ENCODE measurements around the gene ZNF385D.

The ZNF385D gene

GRCh38 chr3:21587894-21588293 lies 163.1 kb downstream of the ZNF385D start:
- no peak for DNase-seq

- DNase-seq, result no peak
Observed at GRCh38 chr3:21585216-21585740, 165.7 kb downstream of the ZNF385D start.

DNA sequence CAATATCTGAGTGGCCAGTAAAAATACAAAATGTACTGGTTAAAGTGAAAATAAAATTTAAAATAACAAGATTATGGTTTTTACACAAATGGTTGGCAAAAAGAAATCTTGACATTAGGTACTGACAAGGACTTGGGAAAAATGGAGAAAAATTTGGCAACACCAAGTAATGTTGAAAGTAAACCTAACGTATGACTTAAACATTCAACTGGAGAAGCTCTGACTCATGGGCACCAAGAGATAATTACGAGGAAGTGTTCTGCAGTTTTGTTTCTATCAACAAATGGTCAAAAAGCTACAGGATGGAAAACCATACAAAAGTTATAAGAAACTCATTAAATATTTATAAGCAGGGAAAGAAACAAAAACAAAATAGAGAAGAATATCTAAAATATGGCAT lies 177.7 kb downstream of the ZNF385D start:
- DNase-seq, result no peak

- DNase-seq, result no peak
Observed at GRCh38 chr3:21564531-21564930, 186.5 kb downstream of the ZNF385D start.

GRCh38 chr3:21562243-21562642 lies 188.8 kb downstream of the ZNF385D start:
- DNase-seq, result no peak

DNA sequence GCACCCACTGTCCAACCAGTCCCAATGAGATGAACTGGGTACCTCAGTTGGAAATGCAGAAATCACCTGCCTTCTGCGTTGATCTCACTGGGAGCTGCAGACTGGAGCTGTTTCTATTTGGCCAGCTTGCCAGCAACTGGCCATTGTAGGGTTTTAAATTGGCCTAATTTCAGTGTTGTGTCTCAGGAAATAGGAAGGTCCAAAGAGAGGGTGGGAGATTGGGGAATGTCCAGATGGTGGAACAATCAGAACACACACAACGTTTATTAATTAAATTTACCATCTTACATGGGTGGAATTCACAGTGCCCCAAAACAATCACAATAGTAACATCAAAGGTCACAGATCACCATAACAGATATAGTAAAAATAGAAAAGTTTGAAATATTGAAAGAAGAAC lies 189.5 kb downstream of the ZNF385D start:
- no peak for DNase-seq

DNA sequence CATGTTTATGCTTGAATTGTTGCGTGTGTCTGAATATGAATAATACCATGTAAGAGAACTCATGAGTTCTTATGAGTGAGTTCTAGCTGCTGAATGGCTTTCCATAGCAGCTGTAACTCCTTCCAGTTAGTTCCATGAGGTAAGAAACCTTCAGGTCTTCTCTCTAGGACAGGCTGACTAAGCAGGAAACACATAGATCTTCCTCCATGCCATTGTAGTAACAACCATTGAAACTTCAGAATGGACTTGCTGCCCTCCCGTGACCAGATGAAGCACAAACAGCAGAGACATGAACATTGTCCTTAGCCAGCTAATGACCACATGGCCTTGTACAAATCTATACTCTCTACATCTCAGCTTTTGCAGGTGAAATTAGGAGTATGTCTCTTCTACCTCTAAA lies 200.0 kb downstream of the ZNF385D start:
- DNase-seq, result no peak

- DNase-seq, result no peak
Observed at GRCh38 chr3:21544076-21544462, 206.9 kb downstream of the ZNF385D start.

GRCh38 chr3:21543380-21544075 lies 207.5 kb downstream of the ZNF385D start:
- no peak for DNase-seq

DNA sequence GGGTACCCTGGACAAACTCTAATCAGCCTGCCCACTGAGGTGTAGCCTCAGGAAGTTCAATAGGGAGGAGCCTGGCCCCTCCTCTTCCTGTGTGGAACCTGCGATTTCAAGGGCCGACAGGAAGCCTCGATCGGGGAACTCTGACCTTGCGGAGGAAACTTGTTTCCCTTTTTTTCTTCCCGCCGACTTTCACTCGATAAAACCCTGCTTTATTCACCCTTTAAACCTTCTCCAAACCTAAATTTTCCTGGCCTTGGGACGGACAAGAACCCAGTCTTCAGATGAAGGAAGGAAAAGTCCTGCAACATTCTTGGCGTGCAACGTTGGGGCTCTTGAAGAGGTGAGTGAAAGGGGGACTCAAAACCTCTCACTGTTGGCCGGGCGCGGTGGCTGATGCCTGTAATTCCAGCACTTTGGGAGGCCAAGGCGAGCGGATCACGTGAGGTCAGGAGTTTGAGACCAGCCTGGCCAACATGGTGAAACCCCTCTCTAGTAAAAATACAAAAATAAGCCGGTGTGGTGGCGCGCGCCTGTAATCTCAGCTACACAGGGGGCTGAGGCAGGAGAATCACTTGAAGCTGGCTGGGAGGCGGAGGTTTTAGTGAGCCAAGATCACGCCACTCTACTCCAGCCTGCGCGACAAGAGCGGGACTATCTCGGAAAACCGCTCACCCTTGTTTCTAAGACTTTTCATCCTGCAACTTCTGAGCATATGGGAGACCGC lies 208.2 kb downstream of the ZNF385D start:
- DNase-seq, result no peak

DNA sequence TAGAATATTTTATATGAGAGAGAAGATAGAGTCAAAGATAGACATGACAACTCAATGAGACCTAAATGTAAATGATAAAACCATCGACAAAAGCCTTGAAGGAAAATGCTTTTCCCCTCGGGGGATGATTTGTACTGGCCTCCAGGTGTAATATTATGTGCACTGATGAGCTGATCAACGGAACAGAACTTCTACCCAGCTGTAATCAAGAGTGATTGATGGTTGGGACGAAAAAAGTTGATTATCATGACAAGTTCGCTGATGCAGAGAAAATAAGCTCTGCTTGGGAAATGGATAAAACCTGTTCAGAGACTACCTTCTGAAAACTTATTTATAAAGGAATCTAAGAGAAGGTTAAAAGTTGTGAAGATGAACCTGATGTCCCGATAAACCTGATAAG lies 210.7 kb downstream of the ZNF385D start:
- no peak for DNase-seq

- no peak for DNase-seq
Observed at GRCh38 chr3:21534462-21534861, 216.5 kb downstream of the ZNF385D start.

DNA sequence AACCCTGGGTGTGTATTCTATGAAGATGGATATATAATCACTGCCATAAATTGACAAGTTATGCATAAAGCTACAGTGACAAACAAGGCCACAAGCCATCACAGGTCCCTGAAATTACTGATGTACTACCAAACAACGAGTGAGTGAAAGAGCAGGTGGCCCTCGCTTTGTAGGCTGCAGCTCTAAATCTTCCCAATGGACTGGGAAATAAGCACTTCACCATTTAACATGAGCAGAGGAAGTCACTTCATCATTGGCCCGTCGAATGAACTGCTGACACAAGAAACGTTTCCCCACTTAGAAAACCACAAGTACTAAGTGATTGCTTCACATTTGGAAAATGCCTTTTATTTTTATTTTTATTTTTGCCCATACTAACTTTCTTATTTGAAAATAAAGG lies 218.0 kb downstream of the ZNF385D start:
- no peak for DNase-seq

DNA sequence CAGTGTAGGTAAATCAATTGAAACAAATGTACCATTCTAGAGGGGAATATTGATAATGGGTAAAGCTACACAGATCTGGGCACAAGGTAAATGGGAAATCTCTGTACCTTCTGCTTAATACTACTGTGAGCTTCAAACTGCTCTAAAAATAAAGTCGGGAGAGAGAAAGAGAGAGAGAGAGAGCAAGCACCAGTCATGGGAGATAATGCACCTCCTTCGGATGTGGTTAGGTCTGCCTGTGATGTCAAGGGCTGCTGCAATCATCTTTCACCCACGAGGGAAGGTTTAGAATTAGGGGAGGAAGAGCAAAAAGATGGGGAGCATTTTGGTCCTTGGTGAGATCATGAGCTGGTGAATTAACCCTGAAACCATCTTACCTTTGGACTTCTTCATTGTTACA lies 219.1 kb downstream of the ZNF385D start:
- no peak for DNase-seq

DNA sequence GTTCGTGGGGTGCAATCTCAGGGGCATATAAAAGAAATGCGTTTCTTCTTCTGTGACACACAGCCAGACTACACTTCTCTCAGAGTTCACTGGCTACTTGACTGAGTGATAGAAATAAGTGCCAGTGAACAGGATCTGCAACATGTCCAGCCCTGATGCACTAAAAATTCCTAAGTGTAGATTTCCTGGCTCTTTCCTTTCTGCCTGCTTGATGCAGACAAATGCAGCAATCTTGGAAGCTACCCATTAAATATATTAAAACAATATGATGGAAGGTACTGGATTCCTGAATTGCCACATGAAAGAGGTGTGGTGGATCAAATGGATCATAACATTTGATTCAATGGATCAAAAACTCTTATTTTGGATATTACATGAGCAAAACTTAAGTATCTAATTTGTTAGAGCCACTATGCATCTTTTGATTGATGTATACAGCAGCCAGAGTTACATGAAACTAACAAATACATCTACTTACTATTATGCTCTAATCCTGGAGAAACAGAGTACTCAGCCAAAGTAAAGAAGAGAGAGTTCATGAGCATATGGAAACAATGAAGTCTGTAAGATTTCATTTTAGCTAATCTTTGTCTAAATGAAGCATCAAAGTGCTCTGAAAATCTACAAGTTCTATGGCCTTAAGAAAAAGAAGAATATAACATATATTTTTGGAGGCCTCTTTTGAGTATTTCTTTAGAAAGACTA lies 222.6 kb downstream of the ZNF385D start:
- no peak for DNase-seq

DNA sequence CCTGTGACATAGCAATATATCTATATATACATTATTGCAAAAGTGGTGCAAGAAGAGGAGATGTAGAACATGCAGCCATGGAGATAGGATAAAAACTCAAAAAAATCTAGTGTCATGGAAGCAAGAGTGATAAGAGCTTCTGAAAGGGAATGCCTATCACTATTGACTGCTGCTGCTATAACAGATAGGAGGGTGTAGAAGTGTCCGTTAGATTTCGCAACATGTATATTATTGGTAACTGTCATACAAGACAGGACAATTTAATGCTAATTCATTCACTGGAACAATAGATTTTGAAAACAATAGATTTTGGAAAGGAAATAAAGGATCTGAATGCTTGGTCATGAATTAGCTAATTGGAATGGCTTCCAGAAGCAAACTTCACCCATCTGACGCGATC lies 224.5 kb downstream of the ZNF385D start:
- DNase-seq, result no peak

DNA sequence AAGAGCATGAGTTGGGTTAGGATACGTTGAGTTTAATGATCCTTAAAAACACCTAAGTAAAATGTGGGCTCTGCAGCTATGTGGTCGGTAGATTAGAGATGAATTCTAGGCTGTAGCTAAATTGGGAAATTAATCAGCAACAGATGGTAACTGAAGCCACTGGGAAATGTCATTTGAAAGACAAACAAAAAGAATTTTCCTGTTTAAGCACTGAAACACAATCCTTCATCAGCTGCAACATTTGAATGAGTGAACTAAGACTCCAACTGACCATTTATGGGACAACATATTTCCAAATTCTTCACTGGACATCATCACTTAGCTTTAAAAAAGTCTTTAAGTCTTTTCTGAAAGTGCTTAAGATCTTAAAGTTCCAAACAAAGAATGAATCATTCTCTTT lies 226.9 kb downstream of the ZNF385D start:
- no peak for DNase-seq

DNA sequence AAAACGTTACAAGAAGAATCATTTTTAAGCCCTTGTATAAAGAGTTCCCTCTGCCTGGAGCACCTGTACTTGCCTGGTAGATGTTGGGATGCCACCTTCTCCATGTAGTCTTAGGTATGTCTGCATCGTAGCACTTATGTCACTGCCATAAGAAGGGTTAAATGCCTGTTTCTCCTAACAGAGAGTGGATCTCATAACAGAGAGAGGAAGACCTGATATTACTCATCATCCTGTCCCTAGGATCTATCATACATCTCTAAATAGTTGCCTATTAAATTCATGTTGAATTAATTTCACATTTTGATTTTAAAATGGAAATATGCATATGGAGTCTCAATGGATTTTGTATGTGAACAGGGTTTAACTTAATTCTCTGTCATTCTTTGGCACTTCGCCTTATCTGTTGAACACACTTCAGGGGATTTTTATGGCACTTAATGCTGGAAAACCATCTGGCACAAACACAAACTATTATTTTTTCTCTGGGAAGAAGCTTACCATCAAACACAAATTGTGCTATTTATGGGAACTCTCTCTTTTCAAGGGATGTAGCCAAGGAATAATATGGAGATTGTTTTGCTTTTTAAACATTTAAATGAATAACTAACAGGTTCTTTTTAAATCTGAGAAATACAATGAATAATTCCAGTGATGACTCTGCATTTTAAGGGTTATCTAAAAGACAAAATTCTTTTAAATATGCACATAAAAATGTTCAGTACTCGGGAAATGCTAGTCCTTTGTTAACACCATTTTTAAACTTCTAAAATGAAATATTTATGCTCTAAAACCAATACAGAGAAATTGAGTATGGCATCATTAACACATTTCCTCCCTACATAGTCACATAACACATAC lies 230.7 kb downstream of the ZNF385D start:
- DNase-seq, result no peak

DNA sequence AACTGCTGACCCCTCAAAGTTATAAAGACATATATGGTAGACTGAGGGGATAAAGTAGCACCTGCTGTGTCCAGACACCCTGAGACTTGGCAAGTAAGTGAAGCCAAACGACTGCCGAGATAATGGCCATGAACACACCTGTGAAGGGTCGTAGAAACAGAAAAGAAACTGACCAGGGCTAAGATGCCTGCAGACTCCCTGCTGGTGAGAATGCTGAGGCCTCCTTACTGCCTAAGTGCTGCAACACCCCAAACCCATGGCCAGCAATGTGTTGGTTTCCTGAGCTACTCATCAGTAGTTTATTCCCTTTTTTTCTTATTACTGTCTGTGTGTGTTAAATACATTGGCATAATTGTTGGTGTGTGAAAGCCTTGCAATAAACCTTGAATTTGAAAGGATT lies 233.8 kb downstream of the ZNF385D start:
- DNase-seq, result no peak

- DNase-seq, result no peak
Observed at GRCh38 chr3:21515417-21515816, 235.6 kb downstream of the ZNF385D start.

GRCh38 chr3:21509731-21510470 lies 241.1 kb downstream of the ZNF385D start:
- DNase-seq, result no peak

DNA sequence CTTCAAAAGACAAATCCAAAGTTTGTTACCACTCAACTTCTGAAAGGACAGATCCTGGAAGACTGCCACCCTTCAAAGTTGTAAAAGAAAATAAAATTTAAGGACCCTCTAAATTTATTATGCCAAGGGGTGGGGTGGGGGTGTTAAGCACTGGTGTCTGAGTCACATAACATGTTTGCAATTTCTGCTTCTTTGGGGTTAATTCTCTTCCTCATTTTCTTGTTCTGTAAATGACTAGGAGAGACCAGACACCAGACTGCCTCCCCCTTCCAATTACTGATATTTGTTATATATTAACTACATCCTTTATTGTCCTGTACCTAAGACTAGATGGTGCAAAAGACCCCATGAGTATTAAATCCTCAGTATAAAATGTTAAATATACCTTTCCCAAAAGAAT lies 242.8 kb downstream of the ZNF385D start:
- DNase-seq, result no peak

Measured in NCI-H1694 treated with DMSO at 0.1 percent for 48 hours (cell line).